SK-N-SH (cell line): ENCODE data around the gene MLLT6. TPM values are rescaled to one million over a fixed set of nuclear protein-coding genes. Genes with fewer than 3 reads are reported as not detected.

Experiments used
- CTCF ChIA-PET: fragments of 300-600, 350-600 bp; formaldehyde crosslinking; extraction: SDS; loops from one replicate; lab custom pipeline; 2021; lab: Yijun Ruan, JAX
- POLR2A ChIA-PET: fragments of 350-600 bp; sonication (Branson Sonifier 250); formaldehyde crosslinking; extraction: SDS; loops from one replicate; lab custom pipeline; 2020; ENCODE audit warnings: antibody characterized with exemption, inconsistent platforms; lab: Yijun Ruan, JAX
- DNase-seq: peaks from one replicate; pipeline ENCODE4 v3.0.0; 2012
- H2AFZ ChIP-seq: fragments of 200-600 bp; sonication (generic); 2 replicates; pipeline ENCODE4 v1.8.1; 2016; ENCODE audit warnings: antibody characterized with exemption, mild to moderate bottlenecking, low read depth
- H3F3A ChIP-seq: fragments of 200-600 bp; sonication (generic); replicated peaks from 2 replicates; pipeline ENCODE3; 2016; ENCODE audit warnings: antibody characterized with exemption, mild to moderate bottlenecking; ENCODE audit not compliant: insufficient read depth
- H3K27ac ChIP-seq, 2 experiments: fragments of 200-500 bp in 1 of 2; fragments of 200-600 bp in 1 of 2; sonication (Bioruptor generic) in 1 of 2; sonication (generic), shearing (Covaris generic) in 1 of 2; 2 replicates each; pipeline versions ENCODE4 v1.5.1 to v1.6.1; 2014 to 2016; ENCODE audit warnings: low read depth in 2 of 2, inconsistent platforms in 1 of 2, low read length in 1 of 2, mild to moderate bottlenecking in 1 of 2, mixed read lengths in 1 of 2
- H3K27me3 ChIP-seq: fragments of 200-600 bp; sonication (generic), shearing (Covaris generic); 2 replicates; pipeline ENCODE4 v1.6.1; 2016; ENCODE audit warnings: mixed run types; ENCODE audit not compliant: insufficient read depth
- H3K36me3 ChIP-seq, 2 experiments: fragments of 200-500 bp in 1 of 2; fragments of 200-600 bp in 1 of 2; sonication (Bioruptor generic) in 1 of 2; sonication (generic) in 1 of 2; replicated peaks in 1 of 2; 2 replicates each; pipeline versions ENCODE3 to v1.5.1; 2014 to 2016; ENCODE audit warnings: low read length in 1 of 2, mild to moderate bottlenecking in 1 of 2; ENCODE audit not compliant: insufficient read depth in 2 of 2, control insufficient read depth in 1 of 2
- H3K4me1 ChIP-seq, 2 experiments: fragments of 200-500 bp in 1 of 2; fragments of 200-600 bp in 1 of 2; sonication (Bioruptor generic) in 1 of 2; sonication (generic), shearing (Covaris generic) in 1 of 2; 2 replicates each; pipeline versions ENCODE4 v1.5.1 to v1.6.1; 2014 to 2016; ENCODE audit warnings: low read depth in 1 of 2, low read length in 1 of 2, mixed run types in 1 of 2; ENCODE audit not compliant: insufficient read depth in 2 of 2, control insufficient read depth in 1 of 2
- H3K4me2 ChIP-seq: fragments of 200-600 bp; sonication (generic), shearing (Covaris generic); 2 replicates; pipeline ENCODE4 v1.6.1; 2017; ENCODE audit warnings: mixed run types
- H3K4me3 ChIP-seq, 2 experiments: fragments of 200-500 bp in 1 of 2; fragments of 200-600 bp in 1 of 2; sonication (Bioruptor generic) in 1 of 2; sonication (generic), shearing (Covaris generic) in 1 of 2; 2 replicates each; pipeline versions ENCODE4 v1.5.1 to v1.8.1; 2014 to 2016; ENCODE audit warnings: low read depth in 2 of 2, inconsistent platforms in 1 of 2, low read length in 1 of 2, mild to moderate bottlenecking in 1 of 2, mixed read lengths in 1 of 2, moderate library complexity in 1 of 2
- H3K79me2 ChIP-seq: fragments of 200-600 bp; sonication (generic); 2 replicates; pipeline ENCODE4 v1.8.1; 2017; ENCODE audit warnings: mild to moderate bottlenecking; ENCODE audit not compliant: insufficient read depth
- H3K9ac ChIP-seq: fragments of 200-600 bp; sonication (generic); 2 replicates; pipeline ENCODE4 v1.6.1; 2017; ENCODE audit warnings: mixed run types
- H3K9me2 ChIP-seq: fragments of 200-600 bp; sonication (generic); 2 replicates; pipeline ENCODE4 v1.6.1; 2017; ENCODE audit warnings: mixed run types
- H3K9me3 ChIP-seq: fragments of 200-600 bp; sonication (generic); 2 replicates; pipeline ENCODE4 v1.6.1; 2017; ENCODE audit warnings: mixed run types, mild to moderate bottlenecking, moderate library complexity
- H4K20me1 ChIP-seq: fragments of 200-600 bp; sonication (generic); 2 replicates; pipeline ENCODE4 v1.6.1; 2017; ENCODE audit warnings: mild to moderate bottlenecking, mixed run types; ENCODE audit not compliant: insufficient read depth
- CHD2 ChIP-seq: fragments of 150-350 bp; IDR thresholded peaks from 2 replicates; pipeline ENCODE4 v1.6.1; 2018; ENCODE audit warnings: low read length; ENCODE audit not compliant: partially characterized antibody
- CTCF ChIP-seq: fragments of 200-600 bp; sonication (generic); IDR thresholded peaks from 2 replicates; pipeline ENCODE4 v1.6.1; 2017; ENCODE audit warnings: antibody characterized with exemption, mild to moderate bottlenecking, moderate library complexity
- FOXJ3 ChIP-seq: sonication (generic); formaldehyde crosslinking; IDR thresholded peaks from 2 replicates; pipeline ENCODE4 v1.5.1; 2020; ENCODE audit warnings: mild to moderate bottlenecking, missing genetic modification reagents
- FOXM1 ChIP-seq: IDR thresholded peaks from 2 replicates; pipeline ENCODE4 v1.4.0; 2012; ENCODE audit warnings: low read depth, mild to moderate bottlenecking
- GABPA ChIP-seq: IDR thresholded peaks from 2 replicates; pipeline ENCODE4 v1.4.0; 2012; ENCODE audit warnings: low read depth, mild to moderate bottlenecking
- GATA2 ChIP-seq: sonication (generic); formaldehyde crosslinking; IDR thresholded peaks from 2 replicates; pipeline ENCODE4 v1.5.0; 2020; ENCODE audit warnings: mild to moderate bottlenecking, missing genetic modification reagents
- IRF3 ChIP-seq: fragments of 150-350 bp; IDR thresholded peaks from 2 replicates; pipeline ENCODE4 v1.6.1; 2016; ENCODE audit warnings: mild to moderate bottlenecking, low read depth, low read length
- MAX ChIP-seq: IDR thresholded peaks from 2 replicates; pipeline ENCODE4 v1.4.0; 2012; ENCODE audit warnings: low read depth
- MEF2A ChIP-seq: IDR thresholded peaks from 2 replicates; pipeline ENCODE4 v1.4.0; 2012; ENCODE audit warnings: low read depth, borderline replicate concordance
- MXI1 ChIP-seq: IDR thresholded peaks from 2 replicates; pipeline ENCODE4 v1.6.1; 2012; ENCODE audit warnings: mild to moderate bottlenecking, low read depth, low read length, improper control_type of control experiment
- NFIC ChIP-seq: IDR thresholded peaks from 2 replicates; pipeline ENCODE4 v1.4.0; 2012; ENCODE audit warnings: borderline replicate concordance
- NRF1 ChIP-seq: IDR thresholded peaks from 2 replicates; pipeline ENCODE4 v1.6.1; 2012; ENCODE audit warnings: low read depth, mild to moderate bottlenecking, low read length
- RAD21 ChIP-seq: IDR thresholded peaks from 2 replicates; pipeline ENCODE4 v1.6.1; 2012; ENCODE audit warnings: mild to moderate bottlenecking, low read length
- RCOR1 ChIP-seq: fragments of 150-350 bp; IDR thresholded peaks from 2 replicates; pipeline ENCODE4 v1.6.1; 2017; ENCODE audit warnings: antibody characterized with exemption, low read length
- RFX5 ChIP-seq: IDR thresholded peaks from 2 replicates; pipeline ENCODE4 v1.6.1; 2012; ENCODE audit warnings: mild to moderate bottlenecking, improper control_type of control experiment, low read length
- RXRA ChIP-seq: IDR thresholded peaks from 2 replicates; pipeline ENCODE4 v1.4.0; 2012; ENCODE audit warnings: low read depth, mild to moderate bottlenecking, borderline replicate concordance
- SIN3A ChIP-seq: IDR thresholded peaks from 2 replicates; pipeline ENCODE4 v1.6.1; 2012; ENCODE audit warnings: low read depth, mild to moderate bottlenecking, low read length, moderate library complexity, borderline replicate concordance
- TCF12 ChIP-seq: IDR thresholded peaks from 2 replicates; pipeline ENCODE4 v1.4.0; 2012
- USF1 ChIP-seq: IDR thresholded peaks from 2 replicates; pipeline ENCODE4 v1.4.0; 2012; ENCODE audit warnings: low read depth, borderline replicate concordance
- YY1 ChIP-seq: IDR thresholded peaks from 2 replicates; pipeline ENCODE4 v1.4.0; 2012; ENCODE audit warnings: low read depth, mild to moderate bottlenecking
- WGBS: methylation state at CpG from one replicate; pipeline ENCODE4 v1.1.6; 2017; ENCODE audit warnings: low lambda C conversion rate; 5-methylcytosine and 5-hydroxymethylcytosine counted together
- polyA plus RNA-seq, 3 experiments: library from polyadenylated mRNA; depleted of rRNA; stranded (reverse); fragments of >200 nt; gene quantifications; 2 replicates each; pipeline ENCODE4 v1.2.3, GENCODE V29; 2012

MLLT6 gene
- polyA plus RNA-seq, 1 of the 3 experiments (the other 2 are of a cell fraction) = 41.5 TPM

- DNase-seq = no peak
- no peak overlapping the region for H2AFZ ChIP-seq
- no peak overlapping the region for H3K27ac ChIP-seq
- H3K79me2 ChIP-seq = no peaks in the 10 kb centered on the region
- no peaks in the 10 kb centered on the region for H3K9me2 ChIP-seq
- no peaks in the 10 kb centered on the region for H4K20me1 ChIP-seq
- WGBS = 83% methylated on average over 5 of the region's 5 CpGs
- H3K9ac ChIP-seq = no peak overlapping the region
- no peak overlapping the region for H3K4me2 ChIP-seq
- no peak for TF ChIP-seq TCF12
- no peak for TF ChIP-seq USF1
- TF ChIP-seq GABPA = no peak
- no peak for TF ChIP-seq SIN3A
- no peak for TF ChIP-seq NRF1
- TF ChIP-seq YY1 = no peak
- TF ChIP-seq RXRA = no peak
- TF ChIP-seq GATA2 = no peak
- TF ChIP-seq CTCF = no peak
- TF ChIP-seq CHD2 = no peak
- no peak for TF ChIP-seq MAX
- no peak for TF ChIP-seq MEF2A
- no peak for TF ChIP-seq FOXJ3 (CRISPR knock-in tag)
- no peak for TF ChIP-seq FOXM1
- POLR2A ChIA-PET = no interaction called here
- peaks cover 3% of the 10 kb centered on the region for H3F3A ChIP-seq
- H3K9me3 ChIP-seq = no peaks in the 10 kb centered on the region
- no peaks in the 10 kb centered on the region for H3K36me3 ChIP-seq
- no peak overlapping the region for H3K4me3 ChIP-seq
- no peaks in the 10 kb centered on the region for H3K27me3 ChIP-seq
- H3K4me1 ChIP-seq = no peaks in the 10 kb centered on the region
- CTCF ChIA-PET = interaction anchor here (0.6 to 8.0 kb wide), 5 partner anchors 10 to 79 kb away, joined by 3 to 48 read pairs (median 3); no protein-coding TSS in a partner anchor
Measured at GRCh38 chr17:38687286-38687685, 17.8 kb upstream of the MLLT6 start.

- H2AFZ ChIP-seq = no peak overlapping the region
- H3K9me3 ChIP-seq = no peaks in the 10 kb centered on the region
- 91% methylated on average over 4 of the region's 4 CpGs for WGBS
- no peaks in the 10 kb centered on the region for H3K27me3 ChIP-seq
- CTCF ChIA-PET = interaction anchor here (1.0 to 8.0 kb wide), 3 partner anchors 13 to 45 kb away, joined by 3 to 48 read pairs (median 18); no protein-coding TSS in a partner anchor
- TF ChIP-seq MXI1 (no peak), NRF1 (no peak), IRF3 (no peak), USF1 (no peak), YY1 (no peak), RXRA (no peak), RFX5 (no peak), FOXM1 (no peak), NFIC (no peak), RCOR1 (no peak), RAD21 (no peak)
- TF ChIP-seq, all 33 proteins: peak for 0
- Histone ChIP-seq H3K4me3 (no peak overlapping the region), H4K20me1 (no peaks in the 10 kb centered on the region), H3K79me2 (no peaks in the 10 kb centered on the region), H3K9ac (no peak overlapping the region), H3K4me1 (peaks cover 9 to 15% of the 10 kb centered on the region in 2 experiments; a peak in 2 of 4 replicates), H3F3A (peaks cover 3% of the 10 kb centered on the region), H3K27ac (no peak overlapping the region), H3K36me3 (no peaks in the 10 kb centered on the region), H3K9me2 (no peaks in the 10 kb centered on the region), H3K4me2 (no peak overlapping the region)
- DNase-seq = no peak
- POLR2A ChIA-PET = no interaction called here
Measured at GRCh38 chr17:38690386-38690785, 14.7 kb upstream of the MLLT6 start.
